Hepatocyte (in vitro differentiated cells): ENCODE measurements around the gene SLC8A1.

ENCODE experiments used
- EZH2 ChIP-seq: fragments of 200-600 bp; sonication (generic); IDR thresholded peaks from 2 replicates; pipeline ENCODE4 v1.6.1; 2016; ENCODE audit warnings: antibody characterized with exemption, mild to moderate bottlenecking, borderline replicate concordance
- EZH2phosphoT487 ChIP-seq: fragments of 200-600 bp; sonication (generic); IDR thresholded peaks from one replicate; pipeline ENCODE4 v1.6.1; 2018; ENCODE audit warnings: antibody characterized with exemption, mild to moderate bottlenecking, low read depth, moderate library complexity; ENCODE audit not compliant: unreplicated experiment, severe bottlenecking
- TF ChIP-seq, protein P1 (sequence below): fragments of 200-600 bp; sonication (generic); IDR thresholded peaks from 2 replicates; pipeline ENCODE4 v1.5.1; 2016; ENCODE audit warnings: antibody characterized with exemption, mild to moderate bottlenecking; ENCODE audit not compliant: poor library complexity

DNA sequence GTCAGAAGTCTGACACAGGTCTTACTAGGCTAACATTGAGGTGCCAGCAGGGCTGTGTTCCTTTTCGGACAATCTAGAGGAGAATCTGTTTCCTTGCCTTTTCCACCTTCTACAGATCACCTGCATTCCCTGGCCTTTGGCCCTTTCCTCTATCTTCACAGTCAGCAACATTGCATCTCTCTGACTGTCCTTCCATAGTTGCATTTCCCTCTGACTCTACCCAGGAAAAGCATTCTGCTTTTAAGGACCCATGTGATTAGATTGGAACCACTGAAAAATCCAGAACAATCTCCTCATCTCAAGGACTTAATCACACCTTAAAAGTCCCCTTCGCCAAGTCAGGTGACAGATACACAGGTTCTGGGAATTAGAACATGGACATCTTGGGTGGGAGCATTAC, 181.5 kb downstream of the SLC8A1 start:
- TF ChIP-seq EZH2phosphoT487, result no peak
- TF ChIP-seq, protein P1, sequence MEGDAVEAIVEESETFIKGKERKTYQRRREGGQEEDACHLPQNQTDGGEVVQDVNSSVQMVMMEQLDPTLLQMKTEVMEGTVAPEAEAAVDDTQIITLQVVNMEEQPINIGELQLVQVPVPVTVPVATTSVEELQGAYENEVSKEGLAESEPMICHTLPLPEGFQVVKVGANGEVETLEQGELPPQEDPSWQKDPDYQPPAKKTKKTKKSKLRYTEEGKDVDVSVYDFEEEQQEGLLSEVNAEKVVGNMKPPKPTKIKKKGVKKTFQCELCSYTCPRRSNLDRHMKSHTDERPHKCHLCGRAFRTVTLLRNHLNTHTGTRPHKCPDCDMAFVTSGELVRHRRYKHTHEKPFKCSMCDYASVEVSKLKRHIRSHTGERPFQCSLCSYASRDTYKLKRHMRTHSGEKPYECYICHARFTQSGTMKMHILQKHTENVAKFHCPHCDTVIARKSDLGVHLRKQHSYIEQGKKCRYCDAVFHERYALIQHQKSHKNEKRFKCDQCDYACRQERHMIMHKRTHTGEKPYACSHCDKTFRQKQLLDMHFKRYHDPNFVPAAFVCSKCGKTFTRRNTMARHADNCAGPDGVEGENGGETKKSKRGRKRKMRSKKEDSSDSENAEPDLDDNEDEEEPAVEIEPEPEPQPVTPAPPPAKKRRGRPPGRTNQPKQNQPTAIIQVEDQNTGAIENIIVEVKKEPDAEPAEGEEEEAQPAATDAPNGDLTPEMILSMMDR, result no peak
- no peak for TF ChIP-seq EZH2
